HG03139 (cell line): Measurements from ENCODE around the gene B3GALT2.

ENCODE experiments used
- ATAC-seq: cut with Tn5 transposase; IDR thresholded peaks from one replicate; pipeline ENCODE4 v1.9.1; 2021; ENCODE audit not compliant: unreplicated experiment

Gene B3GALT2

GRCh38 chr1:193183019-193183627 lies 3.3 kb downstream of the B3GALT2 start:
- ATAC-seq, result peak; percentile 47

- ATAC-seq, result no peak
Measured at GRCh38 chr1:193181985-193182384, 4.4 kb downstream of the B3GALT2 start.

GRCh38 chr1:193181536-193181935 lies 4.9 kb downstream of the B3GALT2 start:
- no peak for ATAC-seq

GRCh38 chr1:193179094-193179493 lies 7.3 kb downstream of the B3GALT2 start:
- ATAC-seq, result no peak

GRCh38 chr1:193176788-193177187 lies 9.6 kb downstream of the B3GALT2 start:
- ATAC-seq, result no peak

GRCh38 chr1:193176113-193176512 lies 10.3 kb downstream of the B3GALT2 start:
- ATAC-seq, result no peak

GRCh38 chr1:193157360-193157759 lies 29.1 kb downstream of the B3GALT2 start:
- no peak for ATAC-seq

- ATAC-seq, result no peak
Measured at GRCh38 chr1:193156822-193157142, 29.6 kb downstream of the B3GALT2 start.

- no peak for ATAC-seq
Measured at GRCh38 chr1:193156117-193156821, 30.1 kb downstream of the B3GALT2 start.

- no peak for ATAC-seq
Measured at GRCh38 chr1:193144999-193145398, 41.4 kb downstream of the B3GALT2 start.

GRCh38 chr1:193144361-193144938 lies 42.0 kb downstream of the B3GALT2 start:
- ATAC-seq, result no peak

GRCh38 chr1:193143285-193143684 lies 43.1 kb downstream of the B3GALT2 start:
- no peak for ATAC-seq

GRCh38 chr1:193142409-193142808 lies 44.0 kb downstream of the B3GALT2 start:
- ATAC-seq, result no peak

- no peak for ATAC-seq
Measured at GRCh38 chr1:193141804-193142203, 44.6 kb downstream of the B3GALT2 start.

GRCh38 chr1:193140254-193140653 lies 46.2 kb downstream of the B3GALT2 start:
- ATAC-seq, result no peak

- ATAC-seq, result peak; percentile 52
Measured at GRCh38 chr1:193131266-193131860, 55.0 kb downstream of the B3GALT2 start.
